ENCODE measurements around the gene LCNL1. TPM values are rescaled to one million over a fixed set of nuclear protein-coding genes. Genes with fewer than 3 reads are reported as not detected.
A peak's percentile ranks its signal among the peaks of the same experiment; 100 is the strongest.

LCNL1 gene
- total and polyA plus RNA-seq, 10 of the 15 experiments (the other 5 are each of a cell fraction or from before 2014, with no cell fraction given), result not detected

DNA sequence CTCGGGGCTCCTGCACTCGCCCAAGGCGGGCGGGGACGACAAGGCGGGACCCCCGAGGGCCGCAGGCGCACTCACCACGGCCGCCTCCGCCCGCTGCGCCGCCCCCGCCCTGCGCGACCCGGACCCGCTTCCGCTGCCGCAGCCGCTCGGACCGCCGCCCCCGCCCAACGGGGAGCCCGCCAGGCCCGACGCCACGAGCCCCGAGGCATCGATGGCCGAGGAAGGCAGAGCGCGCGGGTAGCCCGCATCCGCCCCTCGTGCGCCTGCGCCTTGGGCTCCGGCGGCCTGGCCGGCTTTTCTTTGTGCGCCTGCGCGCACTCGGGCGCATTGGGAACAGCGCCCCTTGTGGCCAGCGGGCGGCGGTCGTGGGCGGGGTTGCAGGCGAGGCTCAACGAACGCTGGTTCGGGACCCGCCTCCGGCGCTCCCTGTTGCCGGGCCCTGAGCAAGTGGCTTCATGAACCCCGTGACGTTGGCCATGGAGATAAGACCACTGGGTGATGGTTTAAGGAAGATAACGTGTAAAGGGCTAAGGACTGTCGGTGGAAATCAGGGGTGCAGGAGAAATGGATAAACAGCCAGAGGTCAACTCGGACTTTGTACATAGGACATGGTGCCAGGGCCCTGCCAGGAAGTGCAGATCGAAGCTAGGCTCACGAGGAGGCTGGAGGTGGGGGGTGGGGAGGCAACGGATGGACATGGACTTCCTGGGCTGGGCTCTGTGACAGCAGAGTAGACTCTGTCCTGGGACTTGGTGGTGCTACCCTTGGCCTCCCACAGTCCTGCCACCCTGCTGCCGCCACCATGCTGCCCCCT lies 38.1 kb upstream of the LCNL1 start, which contains the start of the genes C8G and FBXW5:
Gene C8G (plus strand): TSS at position 725 of the 814 bp plus-strand sequence. CDS start 78 bp downstream, at position 803.
Gene FBXW5 (minus strand): TSS at position 220 of the 814 bp plus-strand sequence. CDS start 655 bp downstream, outside the sequence.
- Histone ChIP-seq H3K4me3 (peak within 1 kb of the TSS; percentile 98), H2AFZ (ENCODE audit: control insufficient read depth, low read depth, low read length) (peak within 1 kb of the TSS; percentile 81), H3K36me3 (ENCODE audit: control insufficient read depth in 2 of 2, insufficient read depth in 2 of 2, low read length in 1 of 2) (peaks cover 0 to 26% of the 10 kb centered on the region in 2 experiments; a peak in 3 of 4 replicates), H3K4me2 (ENCODE audit: control insufficient read depth, insufficient read depth) (peak within 1 kb of the TSS; percentile 81), H4K20me1 (ENCODE audit: control insufficient read depth, insufficient read depth) (no peaks in the 10 kb centered on the region), H3K79me2 (ENCODE audit: control insufficient read depth, insufficient read depth, low read length) (peaks cover 19% of the 10 kb centered on the region), H3K9me3 (replicated peaks; ENCODE audit: control insufficient read depth, insufficient read depth, low read length) (no peaks in the 10 kb centered on the region), H3K9ac (ENCODE audit: control insufficient read depth, insufficient read depth, low read length) (peak within 1 kb of the TSS; percentile 85), H3K27me3 (replicated peaks in 1 of 2; ENCODE audit: control insufficient read depth in 2 of 2, insufficient read depth in 2 of 2, low read length in 1 of 2) (no peaks in the 10 kb centered on the region), H3K27ac (ENCODE audit: control insufficient read depth, insufficient read depth) (peak within 1 kb of the TSS; percentile 91), H3K4me1 (ENCODE audit: control insufficient read depth, insufficient read depth, low read length) (peaks cover 4% of the 10 kb centered on the region)
- ATAC-seq (peak; percentile 78), DNase-seq (ENCODE audit: low read depth, low spot score) (peak; percentile 72), FAIRE-seq (peak; percentile 91)
- in situ Hi-C loops (cut with MboI) (loop anchor here (5.0 kb wide), 1 partner anchor 93 kb away; no protein-coding TSS in a partner anchor), intact Hi-C loops (cut with micrococcal nuclease; ENCODE audit: unreplicated experiment) (loop anchor here (1.0 to 10.0 kb wide), 3 partner anchors 47 to 150 kb away; partner anchors contain the start of genes CCDC183, MAMDC4 and TMEM141)
- WGBS (ENCODE audit: insufficient coverage, insufficient replicate concordance, low lambda C conversion rate, missing lambda C conversion rate), result 2% methylated on average over 70 of the region's 74 CpGs
- ChIA-PET RAD21 (ENCODE audit: unreplicated experiment) (interaction anchor here (1.2 kb wide), 1 partner anchor 47 kb away, joined by 5 read pairs; no protein-coding TSS in a partner anchor), CTCF (interaction anchor here (0.7 to 2.5 kb wide), 9 partner anchors 8 to 123 kb away, joined by 3 to 12 read pairs (median 3); partner anchors contain the start of genes AJM1 and TRAF2), POLR2A (interaction anchor here (1.2 to 2.5 kb wide), 3 partner anchors 43 to 97 kb away, joined by 5 to 6 read pairs (median 5); partner anchors contain the start of gene TRAF2), SMC1A (ENCODE audit: uncharacterized antibody, unreplicated experiment) (interaction anchor here (0.8 kb wide), 1 partner anchor 154 kb away, joined by 3 read pairs; the partner anchor contains the start of gene TMEM141)
- no TSS peak for BruUV-seq (replicated peaks)
- TF ChIP-seq PAX8 (IDR thresholded peaks at IDR 0.05), result no peak
- TF ChIP-seq NR2C1 (IDR thresholded peaks at IDR 0.05), result peak; percentile 75
- TF ChIP-seq STAT1 (conservative IDR thresholded peaks at IDR 0.05), result no peak; the same call in 1 of the 2 replicates
- peak; percentile 82 for TF ChIP-seq NR2C2 (IDR thresholded peaks at IDR 0.05; ENCODE audit: borderline replicate concordance, control insufficient read depth, insufficient read length, low read depth)
- TF ChIP-seq ZSCAN29 (IDR thresholded peaks at IDR 0.05), result no peak
- peak; percentile 52; the same call in 1 of the 2 replicates for TF ChIP-seq RCOR1 (conservative IDR thresholded peaks at IDR 0.05; ENCODE audit: low read depth, low read length)
- TF ChIP-seq, protein P1, sequence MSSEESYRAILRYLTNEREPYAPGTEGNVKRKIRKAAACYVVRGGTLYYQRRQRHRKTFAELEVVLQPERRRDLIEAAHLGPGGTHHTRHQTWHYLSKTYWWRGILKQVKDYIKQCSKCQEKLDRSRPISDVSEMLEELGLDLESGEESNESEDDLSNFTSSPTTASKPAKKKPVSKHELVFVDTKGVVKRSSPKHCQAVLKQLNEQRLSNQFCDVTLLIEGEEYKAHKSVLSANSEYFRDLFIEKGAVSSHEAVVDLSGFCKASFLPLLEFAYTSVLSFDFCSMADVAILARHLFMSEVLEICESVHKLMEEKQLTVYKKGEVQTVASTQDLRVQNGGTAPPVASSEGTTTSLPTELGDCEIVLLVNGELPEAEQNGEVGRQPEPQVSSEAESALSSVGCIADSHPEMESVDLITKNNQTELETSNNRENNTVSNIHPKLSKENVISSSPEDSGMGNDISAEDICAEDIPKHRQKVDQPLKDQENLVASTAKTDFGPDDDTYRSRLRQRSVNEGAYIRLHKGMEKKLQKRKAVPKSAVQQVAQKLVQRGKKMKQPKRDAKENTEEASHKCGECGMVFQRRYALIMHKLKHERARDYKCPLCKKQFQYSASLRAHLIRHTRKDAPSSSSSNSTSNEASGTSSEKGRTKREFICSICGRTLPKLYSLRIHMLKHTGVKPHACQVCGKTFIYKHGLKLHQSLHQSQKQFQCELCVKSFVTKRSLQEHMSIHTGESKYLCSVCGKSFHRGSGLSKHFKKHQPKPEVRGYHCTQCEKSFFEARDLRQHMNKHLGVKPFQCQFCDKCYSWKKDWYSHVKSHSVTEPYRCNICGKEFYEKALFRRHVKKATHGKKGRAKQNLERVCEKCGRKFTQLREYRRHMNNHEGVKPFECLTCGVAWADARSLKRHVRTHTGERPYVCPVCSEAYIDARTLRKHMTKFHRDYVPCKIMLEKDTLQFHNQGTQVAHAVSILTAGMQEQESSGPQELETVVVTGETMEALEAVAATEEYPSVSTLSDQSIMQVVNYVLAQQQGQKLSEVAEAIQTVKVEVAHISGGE (CRISPR knock-in tag; IDR thresholded peaks at IDR 0.05), result no peak
- TF ChIP-seq, protein P2, sequence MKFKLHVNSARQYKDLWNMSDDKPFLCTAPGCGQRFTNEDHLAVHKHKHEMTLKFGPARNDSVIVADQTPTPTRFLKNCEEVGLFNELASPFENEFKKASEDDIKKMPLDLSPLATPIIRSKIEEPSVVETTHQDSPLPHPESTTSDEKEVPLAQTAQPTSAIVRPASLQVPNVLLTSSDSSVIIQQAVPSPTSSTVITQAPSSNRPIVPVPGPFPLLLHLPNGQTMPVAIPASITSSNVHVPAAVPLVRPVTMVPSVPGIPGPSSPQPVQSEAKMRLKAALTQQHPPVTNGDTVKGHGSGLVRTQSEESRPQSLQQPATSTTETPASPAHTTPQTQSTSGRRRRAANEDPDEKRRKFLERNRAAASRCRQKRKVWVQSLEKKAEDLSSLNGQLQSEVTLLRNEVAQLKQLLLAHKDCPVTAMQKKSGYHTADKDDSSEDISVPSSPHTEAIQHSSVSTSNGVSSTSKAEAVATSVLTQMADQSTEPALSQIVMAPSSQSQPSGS (IDR thresholded peaks at IDR 0.05; ENCODE audit: low read length), result no peak
- TF ChIP-seq HDGF (IDR thresholded peaks at IDR 0.05), result peak; percentile 72; the same call in 1 of the 2 replicates
- TF ChIP-seq, protein P3, sequence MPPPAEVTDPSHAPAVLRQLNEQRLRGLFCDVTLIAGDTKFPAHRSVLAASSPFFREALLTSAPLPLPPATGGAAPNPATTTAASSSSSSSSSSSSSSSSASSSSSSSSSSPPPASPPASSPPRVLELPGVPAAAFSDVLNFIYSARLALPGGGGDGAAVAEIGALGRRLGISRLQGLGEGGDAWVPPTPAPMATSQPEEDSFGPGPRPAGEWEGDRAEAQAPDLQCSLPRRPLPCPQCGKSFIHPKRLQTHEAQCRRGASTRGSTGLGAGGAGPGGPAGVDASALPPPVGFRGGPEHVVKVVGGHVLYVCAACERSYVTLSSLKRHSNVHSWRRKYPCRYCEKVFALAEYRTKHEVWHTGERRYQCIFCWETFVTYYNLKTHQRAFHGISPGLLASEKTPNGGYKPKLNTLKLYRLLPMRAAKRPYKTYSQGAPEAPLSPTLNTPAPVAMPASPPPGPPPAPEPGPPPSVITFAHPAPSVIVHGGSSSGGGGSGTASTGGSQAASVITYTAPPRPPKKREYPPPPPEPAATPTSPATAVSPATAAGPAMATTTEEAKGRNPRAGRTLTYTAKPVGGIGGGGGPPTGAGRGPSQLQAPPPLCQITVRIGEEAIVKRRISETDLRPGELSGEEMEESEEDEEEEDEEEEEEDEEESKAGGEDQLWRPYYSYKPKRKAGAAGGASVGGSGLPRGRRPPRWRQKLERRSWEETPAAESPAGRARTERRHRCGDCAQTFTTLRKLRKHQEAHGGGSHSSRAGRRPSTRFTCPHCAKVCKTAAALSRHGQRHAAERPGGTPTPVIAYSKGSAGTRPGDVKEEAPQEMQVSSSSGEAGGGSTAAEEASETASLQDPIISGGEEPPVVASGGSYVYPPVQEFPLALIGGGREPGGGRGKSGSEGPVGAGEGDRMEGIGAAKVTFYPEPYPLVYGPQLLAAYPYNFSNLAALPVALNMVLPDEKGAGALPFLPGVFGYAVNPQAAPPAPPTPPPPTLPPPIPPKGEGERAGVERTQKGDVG (CRISPR knock-in tag; IDR thresholded peaks at IDR 0.05), result no peak
- TF ChIP-seq KLF5 (IDR thresholded peaks at IDR 0.05; ENCODE audit: partially characterized antibody), result peak; percentile 5
- TF ChIP-seq KDM1A (IDR thresholded peaks at IDR 0.05; ENCODE audit: borderline replicate concordance), result no peak
